COLO668 (cell line): ENCODE results near the gene LYSMD3.
"Not testable (repeated sequence)": the region's sequence is repeated elsewhere in the genome, so short reads cannot be mapped to it uniquely, and the experiment has no call there.

Experiments used
- DNase-seq: peaks from one replicate; lab custom pipeline; 2025; ENCODE audit not compliant: unreplicated experiment; lab: John Stamatoyannopoulos, UW

The LYSMD3 gene

DNA sequence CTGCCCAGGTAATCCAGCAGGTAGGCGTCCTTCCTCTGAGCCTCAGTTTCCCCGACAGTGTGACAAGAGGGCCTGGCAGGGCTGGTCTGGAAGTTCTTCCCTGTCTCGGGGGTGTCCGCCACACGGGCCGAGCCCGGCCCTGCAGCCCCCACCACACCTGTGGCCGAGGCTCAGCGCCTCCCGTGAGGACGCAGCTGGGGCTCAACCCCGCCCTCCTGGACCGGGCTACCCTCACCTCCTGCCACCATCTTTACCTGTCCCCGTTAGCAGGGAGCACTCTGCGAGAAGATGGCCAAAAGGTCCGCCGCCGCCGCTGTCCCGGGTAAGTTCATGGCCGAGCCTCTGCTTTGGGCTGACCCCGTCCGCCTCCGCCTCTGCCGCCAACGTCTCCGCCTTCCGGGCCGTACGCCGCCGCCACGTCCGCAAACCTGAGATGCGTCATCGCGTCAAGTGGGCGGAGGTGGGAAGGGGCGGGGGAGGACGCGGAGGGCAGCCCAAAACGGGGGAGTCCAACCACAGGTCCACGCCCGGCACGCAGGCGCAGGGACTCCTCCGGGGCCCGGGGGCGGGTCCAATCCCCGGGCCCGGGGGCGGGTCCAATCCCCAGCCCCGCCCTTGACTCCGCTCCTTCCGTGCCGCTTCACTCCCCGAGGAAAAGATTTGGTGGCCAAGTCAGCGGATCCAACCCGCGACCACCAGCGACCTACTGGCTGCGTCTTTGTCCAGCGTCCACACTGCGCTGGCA, at the start of gene LYSMD3:
Gene LYSMD3, minus strand, starts transcription at position 391 of the 745 bp plus-strand sequence. CDS start 4,295 bp downstream, outside the sequence.
- peak; percentile 95 for DNase-seq

- DNase-seq: not testable (repeated sequence)
Measured at GRCh38 chr5:90576566-90576965, 47.2 kb upstream of the LYSMD3 start.

DNA sequence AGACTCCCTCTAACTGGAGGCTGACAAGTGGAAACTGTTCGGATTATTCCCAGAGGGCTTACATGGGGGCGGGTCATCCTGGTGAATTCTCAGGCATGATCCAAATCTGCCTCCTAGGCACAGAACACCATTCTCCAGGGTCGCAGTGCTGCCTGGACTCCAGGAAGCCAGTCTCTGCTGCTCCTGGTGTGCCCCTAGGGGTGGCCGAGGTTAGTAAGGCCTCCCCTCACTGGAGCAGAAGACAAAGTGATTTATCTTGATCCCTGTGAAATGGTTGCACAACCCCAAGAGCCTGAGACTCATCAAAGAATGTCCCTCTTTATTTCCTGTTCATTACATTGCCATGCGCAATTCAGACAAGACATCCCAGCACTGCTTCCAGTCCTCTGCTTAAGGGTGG, 46.3 kb upstream of the LYSMD3 start:
- DNase-seq: no peak

- no peak for DNase-seq
Measured at GRCh38 chr5:90571147-90571773, 41.9 kb upstream of the LYSMD3 start.

DNA sequence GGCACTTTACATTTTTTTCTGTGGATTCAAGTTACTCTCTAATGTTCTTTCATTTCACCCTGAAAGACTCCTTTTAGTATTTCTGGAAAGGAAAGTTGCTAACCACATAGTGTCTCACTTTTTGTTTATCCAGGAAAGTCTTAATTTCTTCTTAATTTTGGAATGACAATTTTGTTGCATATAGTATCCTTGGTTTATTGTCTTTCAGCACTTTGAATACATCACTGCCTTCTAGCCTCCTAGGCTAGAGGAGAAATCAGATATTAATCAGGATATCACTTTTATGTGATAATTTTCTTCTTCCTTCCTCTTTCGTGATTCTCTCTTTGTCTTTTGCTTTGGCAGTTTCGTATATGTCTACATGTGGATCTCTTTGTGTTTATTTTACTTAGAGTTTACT, 40.6 kb upstream of the LYSMD3 start:
- DNase-seq: no peak

DNA sequence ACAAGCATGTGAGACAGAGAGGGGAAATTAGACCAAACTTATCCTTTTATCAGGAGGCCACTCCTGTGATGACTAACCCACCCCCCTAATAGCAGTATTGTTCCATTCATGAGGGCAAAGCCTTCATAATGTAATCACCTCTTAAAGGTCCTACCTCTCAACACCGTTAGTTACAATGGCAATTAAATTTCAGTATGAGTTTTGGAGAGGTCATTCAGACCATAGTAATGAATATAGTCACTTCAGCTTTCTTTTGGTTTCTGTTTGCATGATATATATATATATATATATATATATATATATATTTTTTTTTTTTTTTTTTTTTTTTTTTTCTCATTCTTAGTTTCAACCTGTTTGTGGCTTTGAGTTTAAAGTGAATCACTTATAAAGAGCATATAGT, 39.7 kb upstream of the LYSMD3 start:
- DNase-seq: no peak

GRCh38 chr5:90565491-90565890, 36.1 kb upstream of the LYSMD3 start:
- DNase-seq: no peak

DNA sequence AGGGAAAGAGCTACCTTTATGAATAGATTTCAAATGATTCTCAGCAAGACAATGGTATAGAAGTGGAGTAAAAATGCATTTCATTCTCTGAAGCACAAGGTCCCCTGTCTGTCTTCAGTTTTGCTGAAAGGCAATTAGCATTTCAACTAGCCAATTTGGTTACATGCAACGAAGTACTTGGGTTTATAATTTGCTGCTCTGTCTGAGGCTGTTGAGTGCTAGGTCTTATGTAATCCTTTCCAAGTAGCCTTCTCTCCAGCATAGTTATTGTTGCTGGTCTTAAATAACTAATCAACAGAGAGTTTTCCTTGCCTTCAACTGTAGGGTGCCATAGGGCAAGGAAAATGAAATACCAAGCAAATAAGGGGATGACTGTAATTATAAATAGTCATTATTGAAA, 33.7 kb upstream of the LYSMD3 start:
- DNase-seq: no peak

GRCh38 chr5:90562341-90562740, 33.0 kb upstream of the LYSMD3 start:
- peak; percentile 52 for DNase-seq

DNA sequence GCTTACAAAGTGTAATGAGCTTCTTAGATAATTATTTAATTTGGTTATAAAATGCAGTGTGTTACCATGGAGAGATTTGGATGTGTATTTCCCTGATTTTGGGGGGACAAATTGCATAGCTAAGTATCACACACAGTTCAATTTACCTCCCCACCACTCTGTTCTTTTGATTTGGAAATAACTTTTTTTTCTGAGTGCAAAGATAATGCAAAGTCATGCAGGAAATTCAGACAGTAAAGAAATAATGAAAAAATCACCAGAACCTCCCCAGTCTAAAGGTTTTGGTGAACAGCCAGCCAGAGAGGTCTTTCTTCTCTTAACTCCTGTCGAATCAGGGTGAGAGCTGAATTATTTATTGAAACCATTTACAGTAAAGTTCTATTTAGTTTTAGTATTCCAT, 32.4 kb upstream of the LYSMD3 start:
- DNase-seq: no peak

DNA sequence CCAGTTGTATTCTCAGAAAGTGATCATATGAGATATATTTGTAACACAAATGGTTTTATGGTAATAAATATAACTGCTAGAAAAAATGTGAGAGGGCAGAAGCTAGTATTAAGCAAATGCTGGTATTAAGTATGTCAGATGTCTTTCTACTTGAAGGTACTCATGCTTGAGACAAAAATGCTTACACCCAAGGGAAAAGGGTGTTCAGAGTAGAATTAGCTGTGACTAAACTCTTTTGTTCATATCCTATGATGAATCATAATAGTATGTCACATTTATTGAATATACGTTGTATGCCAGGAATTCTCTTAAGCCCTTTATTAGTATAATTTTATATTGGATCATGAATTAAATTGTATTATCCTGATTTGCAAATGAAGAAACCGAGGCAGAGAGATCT, 31.4 kb upstream of the LYSMD3 start:
- no peak for DNase-seq

GRCh38 chr5:90558344-90559192, 29.2 kb upstream of the LYSMD3 start, which contains the start of gene ADGRV1:
TSS of gene ADGRV1 (plus strand) at chr5:90558797. CDS start at chr5:90558896, 99 bp downstream.
- peak; percentile 95 for DNase-seq

DNA sequence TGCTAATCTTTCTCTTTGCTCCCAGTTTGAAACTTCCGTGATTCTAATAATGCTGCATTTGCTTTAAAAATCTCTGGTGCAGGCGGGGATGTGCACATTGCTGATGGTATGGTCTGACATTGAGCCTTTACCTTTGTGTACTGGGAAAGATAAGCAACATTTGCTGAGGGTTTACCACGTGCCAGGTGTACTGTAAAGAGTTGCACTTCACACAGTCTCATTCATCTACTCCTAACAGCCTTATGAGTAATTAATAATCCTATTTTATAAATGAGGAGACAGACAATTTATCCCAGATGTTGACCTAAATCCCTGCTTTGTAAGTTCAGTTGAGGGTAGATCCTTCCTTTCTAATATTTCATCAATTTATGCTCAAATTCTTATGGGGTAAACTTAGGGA, 28.5 kb upstream of the LYSMD3 start:
- DNase-seq: no peak

- DNase-seq: no peak
Measured at GRCh38 chr5:90557391-90557790, 28.0 kb upstream of the LYSMD3 start.

DNA sequence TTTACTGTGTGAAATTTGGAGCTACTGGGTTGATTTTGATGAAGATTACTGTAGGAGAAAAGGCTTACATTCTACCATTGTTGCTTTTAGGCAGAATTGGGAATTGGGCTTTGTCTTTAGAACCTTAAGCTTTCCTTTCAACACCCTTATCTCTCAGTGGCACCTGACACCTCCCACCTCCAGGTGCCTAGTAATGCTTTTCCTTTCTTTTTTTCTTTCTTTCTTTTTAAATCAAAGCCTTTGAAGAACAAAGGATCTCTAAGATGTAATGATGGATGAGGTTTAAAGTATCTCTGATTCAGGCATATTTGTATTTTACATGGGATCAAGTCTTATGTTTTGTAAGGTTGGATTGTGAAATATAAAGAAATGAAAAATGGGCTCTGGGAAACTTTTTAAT, 26.3 kb upstream of the LYSMD3 start:
- DNase-seq: no peak

GRCh38 chr5:90554358-90555006, 25.1 kb upstream of the LYSMD3 start:
- no peak for DNase-seq

GRCh38 chr5:90553711-90554110, 24.3 kb upstream of the LYSMD3 start:
- DNase-seq: no peak

DNA sequence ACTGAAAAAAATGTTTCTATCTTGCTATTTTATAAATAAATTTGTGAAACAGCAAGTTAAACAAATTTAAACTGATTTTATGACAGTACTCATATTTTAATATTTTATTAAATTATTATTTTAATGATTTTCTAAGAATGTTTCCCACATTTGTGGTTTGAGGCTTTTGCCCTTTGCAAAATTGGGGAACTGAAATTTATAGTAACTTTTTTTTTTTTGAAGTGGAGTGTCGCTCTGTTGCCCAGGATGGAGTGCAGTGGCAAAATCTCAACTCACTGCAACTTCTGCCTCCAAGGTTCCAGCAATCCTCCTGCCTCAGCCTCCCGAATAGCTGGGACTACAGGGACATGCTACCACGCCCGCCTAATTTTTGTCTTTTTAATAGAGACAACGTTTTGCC, 22.0 kb upstream of the LYSMD3 start:
- DNase-seq: no peak

DNA sequence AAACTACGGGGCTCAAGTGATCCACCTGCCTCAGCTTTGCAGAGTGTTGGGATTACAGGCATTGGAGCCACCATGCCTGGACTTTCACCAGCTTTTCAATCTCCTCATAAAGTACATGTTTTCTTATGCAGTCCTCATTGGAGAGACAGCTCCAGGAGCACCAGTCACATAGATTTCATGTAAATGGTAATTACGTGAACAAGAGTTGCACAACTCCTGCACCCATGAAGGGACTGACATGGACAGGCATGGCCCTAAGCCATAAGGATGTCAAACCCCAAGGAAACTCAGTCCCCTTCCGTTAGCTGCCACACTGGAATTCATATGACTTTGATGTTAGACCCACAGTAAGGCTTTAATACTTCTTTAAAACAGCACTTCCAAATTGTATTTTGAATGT, 21.6 kb upstream of the LYSMD3 start:
- no peak for DNase-seq

DNA sequence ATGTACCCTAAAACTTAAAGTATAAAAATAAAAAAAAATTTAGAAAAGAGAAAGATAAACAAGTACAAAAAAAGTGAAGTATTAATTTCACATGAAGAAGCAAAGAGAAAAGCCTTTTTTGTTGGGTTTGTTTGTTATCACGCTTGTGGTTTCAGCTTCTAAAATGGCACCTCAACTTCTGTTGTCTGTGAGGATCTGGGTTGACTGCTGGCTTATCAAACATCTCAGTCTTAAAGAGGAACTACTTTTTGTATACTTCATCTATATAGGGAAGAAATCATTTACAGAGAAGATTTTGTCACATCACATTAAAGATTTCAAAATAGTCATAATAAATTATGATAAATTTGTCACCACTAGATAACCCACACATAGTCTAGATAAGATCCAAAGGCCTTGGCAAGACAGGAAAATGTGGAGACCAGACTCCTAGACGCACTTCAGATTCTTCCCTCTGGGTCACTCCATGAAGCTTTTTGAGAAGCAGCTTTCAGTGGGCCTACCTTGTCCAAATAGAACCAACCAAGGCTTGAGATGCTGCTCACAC, 20.4 kb upstream of the LYSMD3 start:
- no peak for DNase-seq

DNA sequence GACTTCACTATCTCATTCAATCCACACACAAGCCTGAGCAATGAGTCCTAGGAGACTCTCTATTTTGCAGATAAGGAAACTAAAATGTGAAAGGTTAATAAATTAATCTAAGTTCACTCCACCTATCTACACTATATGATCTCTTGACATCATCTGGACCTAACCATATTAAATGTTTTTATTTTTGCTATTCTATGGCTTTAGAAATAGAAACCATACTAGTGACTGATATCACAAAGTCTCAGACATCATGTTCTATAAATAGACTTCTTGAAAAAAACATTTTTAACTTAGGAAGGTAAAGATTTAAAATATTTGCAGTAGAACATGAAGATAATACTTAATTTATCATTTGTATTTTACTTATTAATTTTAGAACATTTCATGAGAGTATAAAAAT, 19.8 kb upstream of the LYSMD3 start:
- no peak for DNase-seq
